CD8-positive, alpha-beta memory T cell (primary cell): ENCODE measurements around the gene WFIKKN2. TPM values are rescaled to one million over a fixed set of nuclear protein-coding genes. Genes with fewer than 3 reads are reported as not detected.
"Not testable (repeated sequence)": the region's sequence is repeated elsewhere in the genome, so short reads cannot be mapped to it uniquely, and the experiment has no call there.

Experiments used
- CTCF ChIA-PET: fragments of 350-600 bp; sonication (Branson Sonifier 250); formaldehyde crosslinking; loops from one replicate; lab custom pipeline; 2021; ENCODE audit warnings: antibody characterized with exemption; lab: Charles Lee
- POLR2A ChIA-PET: fragments of 350-600 bp; sonication (Branson Sonifier 250); formaldehyde crosslinking; loops from one replicate; lab custom pipeline; 2021; ENCODE audit warnings: antibody characterized with exemption; lab: Charles Lee
- DNase-seq, 5 donors: peaks; one replicate each; pipeline versions ENCODE4 v3.0.0 to v3.0.0-alpha.2; 2020 to 2022; ENCODE audit warnings: mixed read lengths in 1 of 5
- H3K27ac ChIP-seq: one replicate; pipeline ENCODE4 v1.7.0; 2013; ENCODE audit warnings: low read depth, mild to moderate bottlenecking, low read length, moderate library complexity
- H3K27me3 ChIP-seq: 2 replicates; pipeline ENCODE4 v1.7.0; 2013; ENCODE audit warnings: low read length, mild to moderate bottlenecking; ENCODE audit not compliant: insufficient read depth, poor library complexity, severe bottlenecking
- H3K36me3 ChIP-seq: 2 replicates; pipeline ENCODE4 v1.7.0; 2013; ENCODE audit warnings: mild to moderate bottlenecking, low read length, moderate library complexity; ENCODE audit not compliant: insufficient read depth
- H3K4me1 ChIP-seq: 2 replicates; pipeline ENCODE4 v1.7.0; 2013; ENCODE audit warnings: mild to moderate bottlenecking, low read length, moderate library complexity; ENCODE audit not compliant: insufficient read depth
- H3K4me3 ChIP-seq: 2 replicates; pipeline ENCODE4 v1.7.0; 2013; ENCODE audit warnings: mild to moderate bottlenecking, low read length
- H3K9me3 ChIP-seq: 2 replicates; pipeline ENCODE4 v1.7.0; 2013; ENCODE audit warnings: mild to moderate bottlenecking, low read length
- H3K27ac Mint-ChIP-seq, 8 donors: one replicate each; pipeline ENCODE4 v1.8.0; 2020 to 2021; ENCODE audit warnings: mixed read lengths in 8 of 8, mild to moderate bottlenecking in 6 of 8, inconsistent platforms in 3 of 8, moderate library complexity in 3 of 8
- H3K27me3 Mint-ChIP-seq, 2 donors: one replicate each; pipeline ENCODE4 v1.8.0; 2020 to 2021; ENCODE audit warnings: mixed read lengths in 2 of 2, mild to moderate bottlenecking in 1 of 2, moderate library complexity in 1 of 2
- H3K36me3 Mint-ChIP-seq, 3 donors: one replicate each; pipeline ENCODE4 v1.8.0; 2020 to 2021; ENCODE audit warnings: mixed read lengths in 3 of 3, inconsistent platforms in 1 of 3, mild to moderate bottlenecking in 1 of 3
- H3K4me1 Mint-ChIP-seq, 3 donors: one replicate each; pipeline ENCODE4 v1.8.0; 2020 to 2021; ENCODE audit warnings: mixed read lengths in 3 of 3, inconsistent platforms in 1 of 3, mild to moderate bottlenecking in 1 of 3
- H3K4me3 Mint-ChIP-seq, 7 donors: one replicate each; pipeline ENCODE4 v1.8.0; 2020 to 2021; ENCODE audit warnings: mixed read lengths in 7 of 7, mild to moderate bottlenecking in 6 of 7, moderate library complexity in 4 of 7, inconsistent platforms in 2 of 7
- H3K9me3 Mint-ChIP-seq, 5 donors: one replicate each; pipeline ENCODE4 v1.8.0; 2020 to 2022; ENCODE audit warnings: mixed read lengths in 5 of 5, mild to moderate bottlenecking in 3 of 5, moderate library complexity in 2 of 5, inconsistent platforms in 1 of 5
- polyA plus RNA-seq: library from polyadenylated mRNA; unstranded; fragments of 300-500 nt; fragmentation: Illumina TruSeq; gene quantifications from one replicate; pipeline ENCODE4 v1.2.3, GENCODE V29; 2021
- total RNA-seq, 2 experiments: library from RNA; stranded (reverse); gene quantifications; one replicate each; pipeline ENCODE4 v1.2.3, GENCODE V29; 2021

The WFIKKN2 gene
- total and polyA plus RNA-seq, 3 experiments from 2014 or later: not detected

GRCh38 chr17:50855708-50856330 is 20.4 kb downstream of the WFIKKN2 start:
- no peak overlapping the region for H3K27ac ChIP-seq
- no peak overlapping the region for H3K27ac Mint-ChIP-seq
- no peaks in the 10 kb centered on the region for H3K9me3 Mint-ChIP-seq
- peaks cover 8% of the 10 kb centered on the region for H3K4me1 ChIP-seq
- no peaks in the 10 kb centered on the region for H3K36me3 ChIP-seq
- ChIA-PET CTCF (interaction anchor here (1.1 to 2.0 kb wide), 8 partner anchors 10 to 101 kb away, joined by 3 to 10 read pairs (median 4); partner anchors contain the start of gene TOB1), POLR2A (interaction anchor here (1.3 kb wide), 1 partner anchor 11 kb away, joined by 3 read pairs; the partner anchor contains the start of gene TOB1)
- DNase-seq: no peak
- no peaks in the 10 kb centered on the region for H3K9me3 ChIP-seq
- H3K4me3 Mint-ChIP-seq: peak overlapping the region in 1 of 7 donors; percentile 6
- no peaks in the 10 kb centered on the region for H3K27me3 ChIP-seq
- no peak overlapping the region for H3K4me3 ChIP-seq
- peaks cover 0 to 1% (median 0%) of the 10 kb centered on the region in 3 donors for H3K36me3 Mint-ChIP-seq
- H3K27me3 Mint-ChIP-seq: peaks cover 0 to 4% of the 10 kb centered on the region in 2 donors
- H3K4me1 Mint-ChIP-seq: peaks cover 12 to 16% (median 15%) of the 10 kb centered on the region in 3 donors

- no peak overlapping the region for H3K4me3 Mint-ChIP-seq
Observed at GRCh38 chr17:50856431-50856830, 21.0 kb downstream of the WFIKKN2 start.

GRCh38 chr17:50858486-50859225 is 23.3 kb downstream of the WFIKKN2 start:
- H3K9me3 Mint-ChIP-seq: no peaks in the 10 kb centered on the region
- peaks cover 5 to 22% (median 15%) of the 10 kb centered on the region in 3 donors for H3K36me3 Mint-ChIP-seq
- ChIA-PET CTCF (interaction anchor here (1.2 kb wide), 1 partner anchor 90 kb away, joined by 3 read pairs; no protein-coding TSS in a partner anchor), POLR2A (interaction anchor here (0.5 kb wide), 1 partner anchor 209 kb away, joined by 5 read pairs; no protein-coding TSS in a partner anchor)
- peaks cover 0 to 4% of the 10 kb centered on the region in 2 donors for H3K27me3 Mint-ChIP-seq
- Histone ChIP-seq H3K27me3 (no peaks in the 10 kb centered on the region), H3K4me3 (no peak overlapping the region), H3K36me3 (peaks cover 10% of the 10 kb centered on the region), H3K4me1 (peaks cover 28% of the 10 kb centered on the region), H3K9me3 (no peaks in the 10 kb centered on the region), H3K27ac (no peak overlapping the region)
- DNase-seq: no peak
- H3K4me3 Mint-ChIP-seq: no peak overlapping the region
- H3K4me1 Mint-ChIP-seq: peaks cover 20 to 26% (median 25%) of the 10 kb centered on the region in 3 donors
- no peak overlapping the region for H3K27ac Mint-ChIP-seq

More at GRCh38 chr17:50856431-50856830, 21.0 kb downstream of the WFIKKN2 start:
- CTCF ChIA-PET: interaction anchor here (1.1 to 2.0 kb wide), 8 partner anchors 10 to 101 kb away, joined by 3 to 10 read pairs (median 4); partner anchors contain the start of gene TOB1
- Mint-ChIP-seq H3K4me1 (peaks cover 16 to 22% (median 21%) of the 10 kb centered on the region in 3 donors), H3K27me3 (peaks cover 0 to 4% of the 10 kb centered on the region in 2 donors), H3K36me3 (peaks cover 0 to 7% (median 1%) of the 10 kb centered on the region in 3 donors), H3K9me3 (no peaks in the 10 kb centered on the region), H3K27ac (no peak overlapping the region)
- no peaks in the 10 kb centered on the region for H3K27me3 ChIP-seq
- no peak overlapping the region for H3K27ac ChIP-seq
- no peaks in the 10 kb centered on the region for H3K36me3 ChIP-seq
- no peak overlapping the region for H3K4me3 ChIP-seq
- POLR2A ChIA-PET: interaction anchor here (1.3 kb wide), 1 partner anchor 10 kb away, joined by 3 read pairs; the partner anchor contains the start of gene TOB1
- no peaks in the 10 kb centered on the region for H3K9me3 ChIP-seq
- no peak for DNase-seq
- H3K4me1 ChIP-seq: peaks cover 13% of the 10 kb centered on the region

- H3K36me3 Mint-ChIP-seq: peaks cover 5 to 26% (median 17%) of the 10 kb centered on the region in 3 donors
- H3K27ac ChIP-seq, H3K4me3 ChIP-seq, H3K27me3 Mint-ChIP-seq, H3K27me3 ChIP-seq, POLR2A ChIA-PET, H3K27ac Mint-ChIP-seq, H3K9me3 Mint-ChIP-seq, H3K9me3 ChIP-seq, DNase-seq: not testable (repeated sequence)
- H3K4me3 Mint-ChIP-seq: peak overlapping the region in 1 of 7 donors; percentile 27
- CTCF ChIA-PET: interaction anchor here (1.0 to 1.5 kb wide), 5 partner anchors 9 to 94 kb away, joined by 3 to 4 read pairs (median 3); no protein-coding TSS in a partner anchor
- H3K4me1 ChIP-seq: peaks cover 37% of the 10 kb centered on the region
- H3K36me3 ChIP-seq: peaks cover 10% of the 10 kb centered on the region
- peaks cover 30 to 37% (median 36%) of the 10 kb centered on the region in 3 donors for H3K4me1 Mint-ChIP-seq
Observed at GRCh38 chr17:50859727-50860126, 24.3 kb downstream of the WFIKKN2 start.

GRCh38 chr17:50861334-50861676 is 25.9 kb downstream of the WFIKKN2 start:
- peaks cover 0 to 3% (median 0%) of the 10 kb centered on the region in 5 donors for H3K9me3 Mint-ChIP-seq

GRCh38 chr17:50861822-50862528 is 26.6 kb downstream of the WFIKKN2 start:
- H3K9me3 ChIP-seq: no peaks in the 10 kb centered on the region
- peaks cover 37% of the 10 kb centered on the region for H3K4me1 ChIP-seq
- peaks cover 0 to 2% of the 10 kb centered on the region in 2 donors for H3K27me3 Mint-ChIP-seq
- ChIA-PET POLR2A (interaction anchor here (0.6 to 0.7 kb wide), 2 partner anchors 11 to 82 kb away, joined by 4 read pairs; no protein-coding TSS in a partner anchor), CTCF (interaction anchor here (0.6 to 4.2 kb wide), 8 partner anchors 9 to 96 kb away, joined by 3 to 33 read pairs (median 4); no protein-coding TSS in a partner anchor)
- H3K4me3 Mint-ChIP-seq: peak overlapping the region in 4 of 7 donors; percentile 24 to 67 (median 40)
- H3K27ac ChIP-seq: no peak overlapping the region
- H3K4me1 Mint-ChIP-seq: peaks cover 34 to 41% (median 39%) of the 10 kb centered on the region in 3 donors
- H3K4me3 ChIP-seq: no peak overlapping the region
- H3K27me3 ChIP-seq: no peaks in the 10 kb centered on the region
- peak overlapping the region in 5 of 8 donors; percentile 45 to 71 (median 64) for H3K27ac Mint-ChIP-seq
- DNase-seq: no peak
- H3K36me3 ChIP-seq: peaks cover 10% of the 10 kb centered on the region
- H3K9me3 Mint-ChIP-seq: peaks cover 0 to 3% (median 0%) of the 10 kb centered on the region in 5 donors
- peaks cover 5 to 35% (median 17%) of the 10 kb centered on the region in 3 donors for H3K36me3 Mint-ChIP-seq

More at GRCh38 chr17:50861334-50861676, 25.9 kb downstream of the WFIKKN2 start:
- Histone ChIP-seq H3K4me3 (no peak overlapping the region), H3K27me3 (no peaks in the 10 kb centered on the region), H3K9me3 (no peaks in the 10 kb centered on the region), H3K4me1 (peaks cover 37% of the 10 kb centered on the region), H3K36me3 (peaks cover 10% of the 10 kb centered on the region), H3K27ac (no peak overlapping the region)
- CTCF ChIA-PET: interaction anchor here (0.9 to 4.2 kb wide), 5 partner anchors 8 to 94 kb away, joined by 3 to 33 read pairs (median 3); no protein-coding TSS in a partner anchor
- H3K4me3 Mint-ChIP-seq: peak overlapping the region in 2 of 7 donors; percentile 8 to 67
- peaks cover 5 to 32% (median 17%) of the 10 kb centered on the region in 3 donors for H3K36me3 Mint-ChIP-seq
- peaks cover 0 to 2% of the 10 kb centered on the region in 2 donors for H3K27me3 Mint-ChIP-seq
- POLR2A ChIA-PET: interaction anchor here (0.6 to 0.9 kb wide), 2 partner anchors 22 to 37 kb away, joined by 3 read pairs; no protein-coding TSS in a partner anchor
- peak overlapping the region in 6 of 8 donors; percentile 2 to 71 (median 45) for H3K27ac Mint-ChIP-seq
- peaks cover 34 to 41% (median 39%) of the 10 kb centered on the region in 3 donors for H3K4me1 Mint-ChIP-seq
- no peak for DNase-seq
